ENCODE results near the gene RCN1. TPM values are rescaled to one million over a fixed set of nuclear protein-coding genes. Genes with fewer than 3 reads are reported as not detected.

The RCN1 gene
- total RNA-seq, 1 experiment from 2014 or later, result 99.8 TPM

- DNase-seq (ENCODE audit: low read depth, low spot score) (no peak), ATAC-seq (no peak)
- H3K9me2 ChIP-seq (ENCODE audit: insufficient read depth), result no peaks in the 10 kb centered on the region
- H3K9ac ChIP-seq (ENCODE audit: low read length), result no peak overlapping the region
- ChIA-PET RAD21 (ENCODE audit: low non-redundant PET in 1 of 2, low total read pairs in 2 of 2, uncharacterized antibody in 2 of 2, unreplicated experiment in 2 of 2) (no interaction called here), POLR2A (no interaction called here), CTCF (no interaction called here)
- H3K4me1 ChIP-seq (ENCODE audit: control insufficient read depth in 1 of 2, insufficient read depth in 2 of 2, low read length in 2 of 2), result 0 out of 4 replicates have a peak, but pooled peaks cover 0 to 2% of the 10 kb centered on the region in 2 experiments
- intact Hi-C loops (cut with micrococcal nuclease), result no loop called here
- H3K36me3 ChIP-seq (ENCODE audit: control insufficient read depth in 1 of 2, insufficient read depth in 2 of 2, low read length in 2 of 2), result no peaks in the 10 kb centered on the region
- no peaks in the 10 kb centered on the region for H3K9me3 ChIP-seq (ENCODE audit: control insufficient read depth in 1 of 2, insufficient read depth in 1 of 2, low read depth in 1 of 2, low read length in 2 of 2)
- H3K4me2 ChIP-seq (ENCODE audit: low read length), result no peak overlapping the region
- H3K79me2 ChIP-seq (ENCODE audit: insufficient read depth, low read length), result no peaks in the 10 kb centered on the region
- H3K27me3 ChIP-seq (ENCODE audit: insufficient read depth, low read length), result no peaks in the 10 kb centered on the region
- no peak overlapping the region for H3K27ac ChIP-seq (ENCODE audit: low read depth, low read length)
- BruUV-seq (replicated peaks), result no TSS peak
- no peak overlapping the region for H3K4me3 ChIP-seq (replicated peaks in 1 of 2; ENCODE audit: low read depth in 1 of 2, low read length in 2 of 2)
- no peak overlapping the region for H2AFZ ChIP-seq (ENCODE audit: low read depth, low read length, poor library complexity, severe bottlenecking)
- TF ChIP-seq ATF3 (IDR thresholded peaks at IDR 0.05), result no peak
- no peak for TF ChIP-seq EZH2 (IDR thresholded peaks at IDR 0.05)
- no peak for TF ChIP-seq JUND (IDR thresholded peaks at IDR 0.05)
- no peak for TF ChIP-seq EGR1 (IDR thresholded peaks at IDR 0.05; ENCODE audit: low read depth)
- TF ChIP-seq YY1 (IDR thresholded peaks at IDR 0.05; ENCODE audit: extremely low read depth, insufficient replicate concordance, low read depth, low read length), result no peak
- TF ChIP-seq MAX (IDR thresholded peaks at IDR 0.05), result no peak
- TF ChIP-seq ELF1 (IDR thresholded peaks at IDR 0.05; ENCODE audit: borderline replicate concordance, low read depth), result no peak
- no peak for TF ChIP-seq SIN3A (IDR thresholded peaks at IDR 0.05; ENCODE audit: low read depth)
- TF ChIP-seq SRF (IDR thresholded peaks at IDR 0.05; ENCODE audit: low read depth), result no peak
- no peak for TF ChIP-seq CEBPB (IDR thresholded peaks at IDR 0.05; ENCODE audit: low read depth)
- no peak for TF ChIP-seq POLR2AphosphoS5 (IDR thresholded peaks at IDR 0.05; ENCODE audit: low read depth, low read length)
- no peak for TF ChIP-seq CBX3 (IDR thresholded peaks at IDR 0.05; ENCODE audit: low read depth)
- no peak for TF ChIP-seq ZFX (IDR thresholded peaks at IDR 0.05)
- no peak for TF ChIP-seq POLR2A (IDR thresholded peaks at IDR 0.05; ENCODE audit: borderline replicate concordance, extremely low read depth, insufficient read depth, insufficient read length)
- no peak for TF ChIP-seq EZH2phosphoT487 (IDR thresholded peaks at IDR 0.05; ENCODE audit: borderline replicate concordance)
- no peaks in the 10 kb centered on the region for H4K20me1 ChIP-seq (ENCODE audit: insufficient read depth)
These were observed 60.2 kb downstream of the RCN1 start for GRCh38 chr11:32151027-32151426.
